ENCODE measurements around the gene CMTM7.

DNA sequence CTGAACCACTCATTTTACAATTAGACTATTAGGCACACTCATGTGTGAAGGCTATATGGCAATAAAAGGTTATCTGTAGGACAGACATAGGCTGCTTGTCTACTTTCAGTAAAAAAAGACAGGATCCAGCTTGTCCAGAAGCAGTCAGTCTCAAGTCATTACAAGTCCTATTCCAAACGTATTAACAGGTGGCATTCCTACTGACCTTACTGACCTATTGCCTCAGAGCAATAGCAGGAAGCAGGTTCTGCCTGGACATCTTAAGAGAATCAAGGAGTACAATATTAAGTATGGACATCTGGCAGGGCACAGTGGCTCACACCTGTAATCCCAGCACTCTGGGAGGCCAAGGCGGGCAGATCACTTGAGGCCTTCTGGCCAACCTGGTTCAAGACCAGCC is 104.0 kb downstream of the CMTM7 start:
- no peak for TF ChIP-seq CTCF (IDR thresholded peaks at IDR 0.05)
- TF ChIP-seq POLR2A (IDR thresholded peaks at IDR 0.05) = no peak
